Activated CD4-positive, alpha-beta T cell treated with anti-CD3 and anti-CD28 coated beads, Interleukin-2, amount 10 ng/mL, durations not matched to agents 24 days and 14 days (primary cell): ENCODE results near the gene SPSB1. TPM values are rescaled to one million over a fixed set of nuclear protein-coding genes. Genes with fewer than 3 reads are reported as not detected.

Experiments
- DNase-seq: peaks from one replicate; pipeline ENCODE4 v3.0.0; 2022
- H3K27ac Mint-ChIP-seq: one replicate; pipeline ENCODE4 v1.8.0; 2022; ENCODE audit warnings: mild to moderate bottlenecking, mixed read lengths
- H3K27me3 Mint-ChIP-seq: one replicate; pipeline ENCODE4 v1.8.0; 2022; ENCODE audit warnings: mixed read lengths
- H3K36me3 Mint-ChIP-seq: one replicate; pipeline ENCODE4 v1.8.0; 2022; ENCODE audit warnings: low read depth, mild to moderate bottlenecking, mixed read lengths
- H3K4me1 Mint-ChIP-seq: one replicate; pipeline ENCODE4 v1.8.0; 2021; ENCODE audit warnings: mixed read lengths
- H3K4me3 Mint-ChIP-seq: one replicate; pipeline ENCODE4 v1.8.0; 2022; ENCODE audit warnings: mild to moderate bottlenecking, moderate library complexity, mixed read lengths
- H3K9me3 Mint-ChIP-seq: one replicate; pipeline ENCODE4 v1.8.0; 2021; ENCODE audit warnings: mixed read lengths
- intact Hi-C: fragments of 100-400 bp; cut with micrococcal nuclease; formaldehyde crosslinking; loops from one replicate; pipeline ENCODE4 v1.15.1; 2023
- total RNA-seq: library from RNA; stranded (reverse); gene quantifications from 2 replicates; pipeline ENCODE4 v1.2.3, GENCODE V29; 2022

SPSB1 gene
- total RNA-seq, 1 donor from 2014 or later = 6.2 TPM

DNA sequence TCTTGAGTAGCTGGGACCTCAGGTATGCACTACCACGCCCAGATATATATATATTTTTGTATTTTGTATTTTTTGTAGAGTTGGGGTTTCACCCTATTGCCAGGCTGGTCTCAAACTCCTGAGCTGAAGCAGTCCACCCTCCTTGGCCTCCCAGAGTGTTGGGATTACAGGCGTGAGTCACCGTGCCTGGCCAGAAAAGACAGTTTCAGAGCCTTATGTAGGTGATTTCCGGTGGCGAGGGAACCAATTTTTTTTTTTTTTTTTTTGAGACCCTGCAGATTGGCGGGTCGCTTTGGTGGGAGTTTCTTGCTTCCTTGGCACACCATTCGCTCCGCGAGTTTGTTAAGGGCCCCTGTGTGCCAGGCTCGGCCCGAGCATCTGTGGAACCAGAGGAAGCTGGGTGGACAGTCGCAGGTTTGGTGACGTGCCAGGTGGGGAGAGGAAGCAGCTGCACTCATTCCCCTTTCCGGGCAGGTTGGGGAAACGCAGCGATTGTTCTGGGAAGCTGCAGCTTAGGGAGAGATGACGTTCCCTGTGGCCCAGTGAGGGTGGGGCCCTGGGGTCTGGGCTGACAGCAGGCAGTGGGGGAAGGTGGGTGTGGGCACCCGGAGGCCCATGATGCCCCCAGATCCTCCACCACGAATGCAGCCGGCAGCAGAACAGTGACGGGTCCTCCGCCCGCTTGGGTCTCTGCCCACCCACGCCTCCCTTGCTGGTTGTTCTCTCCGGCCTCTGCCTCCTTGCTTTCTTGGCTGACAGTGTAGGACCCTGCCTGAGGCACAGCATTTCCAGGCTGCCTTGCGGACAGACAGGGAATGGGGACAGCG, 25.1 kb downstream of the SPSB1 start:
- H3K4me1 Mint-ChIP-seq = peaks cover 50% of the 10 kb centered on the region
- H3K4me3 Mint-ChIP-seq = peak overlapping the region; percentile 40
- no peaks in the 10 kb centered on the region for H3K9me3 Mint-ChIP-seq
- no peaks in the 10 kb centered on the region for H3K27me3 Mint-ChIP-seq
- intact Hi-C loops = loop anchor here (5.0 kb wide), 2 partner anchors 36 to 109 kb away; no protein-coding TSS in a partner anchor
- DNase-seq = peak; percentile 62
- H3K36me3 Mint-ChIP-seq = no peaks in the 10 kb centered on the region
- peak overlapping the region; percentile 68 for H3K27ac Mint-ChIP-seq

GRCh38 chr1:9319208-9319788, 26.6 kb downstream of the SPSB1 start:
- no peak for DNase-seq
- no peak overlapping the region for H3K27ac Mint-ChIP-seq
- no peaks in the 10 kb centered on the region for H3K27me3 Mint-ChIP-seq
- H3K9me3 Mint-ChIP-seq = no peaks in the 10 kb centered on the region
- H3K4me1 Mint-ChIP-seq = peaks cover 43% of the 10 kb centered on the region
- H3K4me3 Mint-ChIP-seq = no peak overlapping the region
- no peaks in the 10 kb centered on the region for H3K36me3 Mint-ChIP-seq
- intact Hi-C loops = loop anchor here (5.0 kb wide), 2 partner anchors 37 to 108 kb away; no protein-coding TSS in a partner anchor

- no peaks in the 10 kb centered on the region for H3K27me3 Mint-ChIP-seq
- intact Hi-C loops = loop anchor here (5.0 kb wide), 2 partner anchors 38 to 107 kb away; no protein-coding TSS in a partner anchor
- H3K4me3 Mint-ChIP-seq = no peak overlapping the region
- H3K4me1 Mint-ChIP-seq = peaks cover 39% of the 10 kb centered on the region
- H3K9me3 Mint-ChIP-seq = no peaks in the 10 kb centered on the region
- H3K36me3 Mint-ChIP-seq = no peaks in the 10 kb centered on the region
- no peak for DNase-seq
- H3K27ac Mint-ChIP-seq = no peak overlapping the region
These were observed 27.3 kb downstream of the SPSB1 start for GRCh38 chr1:9319789-9320519.

GRCh38 chr1:9320520-9321479, 28.1 kb downstream of the SPSB1 start:
- intact Hi-C loops = no loop called here
- Mint-ChIP-seq H3K27me3 (no peaks in the 10 kb centered on the region), H3K27ac (no peak overlapping the region)

GRCh38 chr1:9321480-9321849, 28.8 kb downstream of the SPSB1 start:
- no peaks in the 10 kb centered on the region for H3K36me3 Mint-ChIP-seq
- no peak overlapping the region for H3K27ac Mint-ChIP-seq
- peaks cover 25% of the 10 kb centered on the region for H3K4me1 Mint-ChIP-seq
- no peaks in the 10 kb centered on the region for H3K27me3 Mint-ChIP-seq
- H3K9me3 Mint-ChIP-seq = no peaks in the 10 kb centered on the region
- no peak overlapping the region for H3K4me3 Mint-ChIP-seq
- no peak for DNase-seq
- intact Hi-C loops = no loop called here

More at GRCh38 chr1:9320520-9321479, 28.1 kb downstream of the SPSB1 start:
- DNase-seq = no peak
- Mint-ChIP-seq H3K36me3 (no peaks in the 10 kb centered on the region), H3K4me1 (peaks cover 31% of the 10 kb centered on the region), H3K9me3 (no peaks in the 10 kb centered on the region), H3K4me3 (no peak overlapping the region)

GRCh38 chr1:9321986-9322660, 29.4 kb downstream of the SPSB1 start:
- no peaks in the 10 kb centered on the region for H3K27me3 Mint-ChIP-seq
- H3K9me3 Mint-ChIP-seq = no peaks in the 10 kb centered on the region
- DNase-seq = no peak
- H3K27ac Mint-ChIP-seq = no peak overlapping the region
- peaks cover 21% of the 10 kb centered on the region for H3K4me1 Mint-ChIP-seq
- intact Hi-C loops = no loop called here
- no peaks in the 10 kb centered on the region for H3K36me3 Mint-ChIP-seq
- H3K4me3 Mint-ChIP-seq = no peak overlapping the region

GRCh38 chr1:9322661-9323244, 30.1 kb downstream of the SPSB1 start:
- no peak overlapping the region for H3K27ac Mint-ChIP-seq

GRCh38 chr1:9324246-9325096, 31.8 kb downstream of the SPSB1 start:
- no peaks in the 10 kb centered on the region for H3K27me3 Mint-ChIP-seq
- H3K36me3 Mint-ChIP-seq = no peaks in the 10 kb centered on the region
- H3K27ac Mint-ChIP-seq = no peak overlapping the region
- H3K4me1 Mint-ChIP-seq = peaks cover 7% of the 10 kb centered on the region
- no peak for DNase-seq
- no peak overlapping the region for H3K4me3 Mint-ChIP-seq
- intact Hi-C loops = no loop called here
- no peaks in the 10 kb centered on the region for H3K9me3 Mint-ChIP-seq

More at GRCh38 chr1:9322661-9323244, 30.1 kb downstream of the SPSB1 start:
- H3K4me3 Mint-ChIP-seq = no peak overlapping the region
- H3K4me1 Mint-ChIP-seq = peaks cover 16% of the 10 kb centered on the region
- no peak for DNase-seq
- no peaks in the 10 kb centered on the region for H3K36me3 Mint-ChIP-seq
- H3K9me3 Mint-ChIP-seq = no peaks in the 10 kb centered on the region
- intact Hi-C loops = no loop called here
- H3K27me3 Mint-ChIP-seq = no peaks in the 10 kb centered on the region

- DNase-seq = no peak
- Mint-ChIP-seq H3K9me3 (no peaks in the 10 kb centered on the region), H3K4me1 (peaks cover 3% of the 10 kb centered on the region), H3K27ac (no peak overlapping the region), H3K36me3 (no peaks in the 10 kb centered on the region), H3K4me3 (no peak overlapping the region), H3K27me3 (no peaks in the 10 kb centered on the region)
- intact Hi-C loops = no loop called here
These were observed 33.9 kb downstream of the SPSB1 start for GRCh38 chr1:9326596-9326995.

GRCh38 chr1:9328201-9328600, 35.5 kb downstream of the SPSB1 start:
- H3K9me3 Mint-ChIP-seq = no peaks in the 10 kb centered on the region
- no peaks in the 10 kb centered on the region for H3K36me3 Mint-ChIP-seq
- no peak overlapping the region for H3K4me3 Mint-ChIP-seq
- H3K27me3 Mint-ChIP-seq = no peaks in the 10 kb centered on the region
- no peak for DNase-seq
- H3K27ac Mint-ChIP-seq = no peak overlapping the region
- H3K4me1 Mint-ChIP-seq = peaks cover 10% of the 10 kb centered on the region
- intact Hi-C loops = no loop called here

DNA sequence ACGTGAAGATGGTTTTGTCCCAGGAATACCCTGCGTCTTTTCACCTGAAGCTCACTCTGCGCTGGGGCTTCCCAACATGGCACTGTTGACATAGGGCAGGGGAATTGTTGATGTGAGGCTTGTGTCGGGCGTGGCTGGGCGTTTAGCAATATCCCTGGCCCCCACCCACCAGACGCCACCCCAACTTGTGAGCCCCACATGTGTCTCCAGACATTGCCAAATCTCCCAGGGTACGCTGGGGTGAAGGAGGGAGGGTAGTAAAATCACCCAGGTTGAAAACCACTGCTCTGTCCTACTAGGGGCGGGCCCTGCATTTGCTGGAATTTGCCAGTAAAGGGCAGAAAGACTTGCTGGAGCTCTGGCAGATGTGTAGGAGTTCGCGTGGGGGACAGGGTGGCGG, 36.0 kb downstream of the SPSB1 start:
- Mint-ChIP-seq H3K36me3 (no peaks in the 10 kb centered on the region), H3K4me3 (no peak overlapping the region), H3K27me3 (no peaks in the 10 kb centered on the region), H3K27ac (no peak overlapping the region), H3K4me1 (peaks cover 10% of the 10 kb centered on the region), H3K9me3 (no peaks in the 10 kb centered on the region)
- no peak for DNase-seq
- intact Hi-C loops = no loop called here

DNA sequence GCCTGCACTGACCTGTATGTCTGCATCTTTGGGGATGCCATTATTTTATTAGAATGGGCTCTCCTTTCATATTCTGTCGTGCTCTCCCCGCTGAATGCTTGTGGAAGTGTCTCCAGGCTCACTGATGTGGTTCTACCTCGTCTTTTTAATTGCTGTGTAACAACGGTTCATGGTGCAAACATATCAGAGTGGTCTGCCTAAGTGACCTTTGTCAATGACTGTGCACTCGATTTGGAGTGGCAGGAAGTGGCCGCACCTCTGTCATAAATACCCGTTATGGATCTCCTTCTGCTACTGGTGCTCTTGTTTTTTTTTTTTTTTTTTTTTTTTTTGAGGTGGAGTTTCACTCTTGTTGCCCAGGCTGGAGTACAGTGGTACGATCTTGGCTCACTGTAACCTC, 38.3 kb downstream of the SPSB1 start:
- Mint-ChIP-seq H3K9me3 (no peaks in the 10 kb centered on the region), H3K36me3 (peaks cover 2% of the 10 kb centered on the region), H3K4me3 (no peak overlapping the region), H3K27ac (no peak overlapping the region), H3K27me3 (no peaks in the 10 kb centered on the region), H3K4me1 (peaks cover 10% of the 10 kb centered on the region)
- intact Hi-C loops = no loop called here
- DNase-seq = no peak
